HG02759 (cell line): ENCODE data around the gene GRID2.
"Not testable (repeated sequence)": the region's sequence is repeated elsewhere in the genome, so short reads cannot be mapped to it uniquely, and the experiment has no call there.

Experiments
- ATAC-seq: cut with Tn5 transposase; IDR thresholded peaks from one replicate; pipeline ENCODE4 v1.9.1; 2021; ENCODE audit warnings: mild to moderate bottlenecking, moderate library complexity; ENCODE audit not compliant: unreplicated experiment

GRID2 gene

GRCh38 chr4:92433272-92433758 is 129.5 kb downstream of the GRID2 start:
- no peak for ATAC-seq

DNA sequence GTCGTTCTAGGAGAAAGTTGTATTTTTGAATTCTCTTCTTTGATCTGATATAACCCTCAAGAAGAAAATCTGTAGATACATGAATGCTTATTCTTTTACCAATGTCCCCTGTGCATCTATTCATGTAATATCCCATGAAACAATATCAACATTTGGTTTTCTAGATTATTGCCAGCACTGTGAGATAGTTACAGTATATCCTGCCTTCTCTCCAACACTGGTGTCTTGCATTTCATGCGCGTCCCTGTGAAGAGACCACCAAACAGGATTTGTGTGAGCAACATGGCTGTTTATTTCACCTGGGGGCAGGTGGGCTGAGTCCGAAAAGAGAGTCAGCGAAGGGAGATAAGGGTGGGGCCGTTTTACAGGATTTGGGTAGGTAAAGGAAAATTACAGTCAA is 135.0 kb downstream of the GRID2 start:
- not testable (repeated sequence) for ATAC-seq

- ATAC-seq = not testable (repeated sequence)
Observed at GRCh38 chr4:92442131-92442530, 138.4 kb downstream of the GRID2 start.

DNA sequence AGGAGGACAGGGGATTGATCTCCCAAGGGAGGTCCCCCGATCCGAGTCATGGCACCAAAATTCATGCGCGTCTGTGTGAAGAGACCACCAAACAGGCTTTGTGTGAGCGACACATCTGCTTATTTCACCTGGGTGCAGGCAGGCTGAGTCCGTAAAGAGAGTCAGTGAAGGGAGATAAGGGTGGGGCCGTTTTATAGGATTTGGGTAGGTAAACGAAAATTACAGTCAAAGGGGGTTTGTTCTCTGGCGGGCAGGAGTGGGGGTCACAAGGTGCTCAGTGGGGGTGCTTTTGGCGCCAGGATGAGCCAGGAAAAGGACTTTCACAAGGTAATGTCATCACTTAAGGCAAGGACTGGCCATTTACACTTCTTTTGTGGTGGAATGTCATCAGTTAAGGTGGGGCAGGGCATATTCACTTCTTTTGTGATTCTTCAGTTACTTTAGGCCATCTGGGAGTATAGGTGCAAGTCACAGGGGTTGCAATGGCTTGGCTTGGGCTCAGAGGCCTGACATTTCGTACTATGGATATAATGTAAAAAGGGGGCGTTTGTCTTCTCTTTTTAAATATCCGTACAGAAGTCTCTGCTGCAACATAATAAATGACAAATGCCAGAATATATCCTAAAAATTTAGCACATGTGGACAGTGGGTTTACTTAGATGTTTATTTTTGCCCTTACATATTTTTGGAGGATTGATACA is 140.5 kb downstream of the GRID2 start:
- ATAC-seq = not testable (repeated sequence)

DNA sequence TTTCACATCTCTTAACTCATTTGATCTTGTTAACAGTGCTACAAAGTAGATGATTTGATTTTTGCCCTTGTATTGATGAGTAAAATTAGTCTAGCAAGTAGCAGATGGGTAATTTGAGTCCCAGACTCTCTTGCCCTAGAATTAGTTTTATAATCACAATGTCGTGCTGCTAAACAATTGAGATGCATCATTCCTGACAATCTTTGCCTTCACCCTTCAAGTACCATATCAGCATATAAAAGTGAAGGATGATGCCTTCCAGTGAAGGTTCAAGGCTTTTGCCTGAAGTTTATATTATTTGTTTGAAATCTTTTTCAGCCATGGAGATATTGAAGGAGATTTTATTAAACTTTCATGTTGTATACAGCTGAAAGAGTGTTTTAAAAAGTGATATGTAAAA is 141.4 kb downstream of the GRID2 start:
- ATAC-seq = no peak

DNA sequence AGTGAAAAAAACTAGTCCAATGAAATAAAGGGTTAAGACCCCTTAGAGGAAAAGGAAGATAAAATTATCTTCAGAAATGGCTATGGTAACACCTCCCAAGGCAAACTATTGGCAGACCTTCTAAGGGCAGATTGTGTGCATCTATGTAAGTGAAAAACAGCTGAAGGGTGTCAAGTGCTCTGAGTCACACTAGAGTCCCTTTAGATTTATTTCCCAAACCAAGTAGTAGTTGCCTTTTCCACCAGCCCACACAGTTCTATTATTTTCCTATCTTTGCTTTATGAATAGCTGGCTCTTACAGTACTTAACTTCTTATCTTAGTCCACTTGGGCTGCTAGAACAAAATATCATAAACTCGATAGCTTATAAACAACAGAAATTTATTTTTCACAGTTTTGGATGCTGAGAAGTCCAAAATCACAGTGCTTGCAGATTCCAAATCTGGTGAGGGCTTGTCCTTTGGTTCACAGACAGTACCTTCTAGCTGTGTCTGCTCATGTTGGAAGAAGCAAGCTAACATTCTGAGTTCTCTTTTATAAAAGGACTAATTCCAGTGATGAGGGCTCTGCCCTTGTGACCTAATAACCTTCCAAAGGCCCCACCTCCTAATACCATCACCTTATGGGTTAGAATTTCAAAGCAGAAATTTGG is 143.6 kb downstream of the GRID2 start:
- ATAC-seq = no peak

DNA sequence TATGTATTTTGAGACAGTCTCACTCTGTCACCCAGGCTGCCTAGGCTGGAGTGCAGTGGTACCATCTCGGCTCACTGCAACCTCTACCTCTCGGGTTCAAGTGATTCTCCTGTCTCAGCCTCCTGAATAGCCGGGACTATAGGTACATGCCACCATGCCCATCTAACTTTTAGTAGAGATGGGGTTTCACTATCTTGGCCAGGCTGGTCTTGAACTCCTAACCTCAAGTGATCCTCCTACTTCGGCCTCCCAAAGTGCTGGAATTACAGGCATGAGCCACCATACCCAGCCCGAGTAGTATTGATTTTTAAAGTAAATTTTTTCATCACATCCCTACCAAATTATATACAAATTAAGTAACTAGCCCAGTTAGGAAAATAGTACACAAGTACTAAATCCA is 144.4 kb downstream of the GRID2 start:
- ATAC-seq = not testable (repeated sequence)

- no peak for ATAC-seq
Observed at GRCh38 chr4:92450694-92451093, 146.9 kb downstream of the GRID2 start.

DNA sequence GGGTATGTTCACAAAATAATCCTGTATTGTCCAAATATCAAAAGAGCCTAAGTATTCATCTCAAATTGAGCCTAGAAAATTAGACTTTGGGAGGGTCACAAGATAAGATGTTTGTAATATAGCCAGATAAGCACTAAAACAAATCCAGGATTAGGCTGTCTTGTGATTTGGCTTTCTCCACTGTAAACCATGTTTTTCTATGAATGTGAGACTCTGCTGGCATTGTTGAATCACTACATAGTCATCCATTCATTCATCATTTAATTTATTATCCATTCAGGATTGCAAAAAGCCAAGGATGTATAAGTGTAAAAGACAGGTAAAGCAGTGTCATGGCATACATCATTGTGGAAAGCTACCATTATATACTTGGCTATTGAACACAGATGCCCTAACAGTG is 148.0 kb downstream of the GRID2 start:
- no peak for ATAC-seq

GRCh38 chr4:92452383-92452782 is 148.6 kb downstream of the GRID2 start:
- ATAC-seq = not testable (repeated sequence)

- no peak for ATAC-seq
Observed at GRCh38 chr4:92455329-92455839, 151.6 kb downstream of the GRID2 start.

DNA sequence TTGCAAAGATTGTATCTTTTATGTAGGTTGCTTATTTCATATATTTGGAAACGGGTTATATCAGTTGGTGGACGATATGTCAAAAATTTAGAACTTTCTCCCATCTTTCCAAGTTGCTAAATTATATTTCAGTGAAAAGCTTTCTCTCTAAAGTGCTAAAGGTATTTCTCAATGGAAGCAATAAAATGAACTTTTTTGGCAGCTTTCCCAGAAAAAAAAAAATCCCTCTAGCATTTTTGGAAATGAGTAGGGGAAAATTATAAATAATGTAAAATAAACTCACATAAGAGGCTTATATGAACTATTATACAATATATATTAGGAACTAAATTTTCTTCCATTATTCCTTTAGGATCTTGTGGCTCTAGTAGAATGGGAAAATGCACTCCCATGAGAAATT is 152.2 kb downstream of the GRID2 start:
- no peak for ATAC-seq

DNA sequence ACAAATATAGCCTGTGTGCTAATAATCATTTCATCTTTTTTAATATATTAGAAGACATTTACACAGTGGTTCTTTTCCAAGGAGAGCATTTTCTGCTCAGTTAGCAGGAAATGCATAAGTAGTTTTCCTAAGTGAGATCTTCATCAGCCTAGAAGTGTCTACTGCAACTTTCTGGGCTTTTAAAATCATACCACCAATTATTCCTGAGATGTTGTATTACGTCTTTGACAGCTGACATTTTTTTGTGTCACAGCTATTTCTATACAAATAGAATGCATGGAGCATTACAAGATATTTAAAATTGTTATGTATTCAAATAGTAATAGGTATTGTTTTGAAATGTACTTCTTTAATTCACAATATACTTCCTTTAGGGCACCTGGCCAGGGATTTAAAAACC is 158.0 kb downstream of the GRID2 start:
- ATAC-seq = no peak

DNA sequence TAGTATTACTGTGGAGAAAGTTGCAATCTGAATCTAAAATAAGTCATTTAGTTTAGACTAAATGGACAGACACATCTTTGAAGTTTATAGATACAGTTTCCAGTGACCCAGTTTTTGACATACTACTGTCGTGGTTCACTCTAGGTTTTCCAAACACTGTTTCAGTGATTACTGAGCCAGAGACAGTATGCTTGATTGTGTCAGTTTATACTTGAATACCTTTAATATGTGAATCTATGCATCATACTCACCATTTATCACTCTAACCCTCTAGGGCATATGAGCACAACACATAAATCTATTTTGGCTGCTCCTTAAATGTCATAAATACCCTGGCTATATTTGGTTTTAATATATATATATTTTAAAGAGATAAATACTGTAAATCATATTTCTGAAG is 173.5 kb downstream of the GRID2 start:
- ATAC-seq = no peak

DNA sequence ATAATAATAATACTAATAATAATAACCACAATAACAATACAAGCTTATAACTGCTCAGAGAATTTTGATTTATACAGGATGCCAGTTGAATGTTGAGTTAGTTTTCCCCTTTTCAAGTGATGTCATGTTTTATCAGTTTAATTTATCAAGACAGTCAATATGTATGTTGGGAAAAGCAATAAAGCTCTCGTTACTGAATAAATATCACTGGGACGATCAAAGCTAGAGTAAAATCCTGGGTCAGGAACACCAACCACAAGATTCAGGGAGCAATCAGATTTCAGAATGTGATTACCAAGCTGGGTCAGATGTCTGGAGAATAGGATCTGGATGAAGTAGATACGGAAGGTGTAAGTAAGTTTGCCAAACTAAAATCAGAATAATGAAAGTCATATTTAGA is 179.6 kb downstream of the GRID2 start:
- no peak for ATAC-seq

GRCh38 chr4:92488496-92488895 is 184.7 kb downstream of the GRID2 start:
- no peak for ATAC-seq

- ATAC-seq = no peak
Observed at GRCh38 chr4:92497141-92497540, 193.4 kb downstream of the GRID2 start.

- ATAC-seq = no peak
Observed at GRCh38 chr4:92501456-92501855, 197.7 kb downstream of the GRID2 start.

GRCh38 chr4:92506933-92507332 is 203.2 kb downstream of the GRID2 start:
- ATAC-seq = no peak

DNA sequence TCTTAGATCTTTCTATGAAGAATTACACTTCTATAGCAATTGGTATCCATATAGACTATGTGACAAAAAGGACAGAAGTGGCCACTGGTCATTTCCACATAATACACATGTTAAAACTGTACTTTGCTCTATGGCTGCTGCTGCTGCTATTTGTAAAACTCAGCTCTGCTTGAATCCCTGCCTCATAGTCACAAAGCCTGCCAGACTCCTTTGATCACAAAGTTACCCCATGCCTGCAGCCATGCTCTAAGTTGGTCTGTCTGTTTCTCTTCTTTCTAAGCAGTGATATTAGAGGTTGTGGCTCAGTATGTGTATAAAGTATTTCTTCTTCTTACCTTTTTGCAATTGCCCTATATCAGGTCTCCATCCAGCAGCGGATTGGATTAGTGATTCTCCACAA is 210.9 kb downstream of the GRID2 start:
- no peak for ATAC-seq

- no peak for ATAC-seq
Observed at GRCh38 chr4:92516450-92516849, 212.7 kb downstream of the GRID2 start.

GRCh38 chr4:92519727-92520126 is 216.0 kb downstream of the GRID2 start:
- no peak for ATAC-seq
